GM19328 (cell line): Measurements from ENCODE around the gene SHLD2.
"Not testable (repeated sequence)": the region's sequence is repeated elsewhere in the genome, so short reads cannot be mapped to it uniquely, and the experiment has no call there.

ENCODE experiments used
- ATAC-seq: cut with Tn5 transposase; IDR thresholded peaks from one replicate; pipeline ENCODE4 v1.9.1; 2021; ENCODE audit warnings: mild to moderate bottlenecking, moderate library complexity; ENCODE audit not compliant: unreplicated experiment

The SHLD2 gene, protein sequence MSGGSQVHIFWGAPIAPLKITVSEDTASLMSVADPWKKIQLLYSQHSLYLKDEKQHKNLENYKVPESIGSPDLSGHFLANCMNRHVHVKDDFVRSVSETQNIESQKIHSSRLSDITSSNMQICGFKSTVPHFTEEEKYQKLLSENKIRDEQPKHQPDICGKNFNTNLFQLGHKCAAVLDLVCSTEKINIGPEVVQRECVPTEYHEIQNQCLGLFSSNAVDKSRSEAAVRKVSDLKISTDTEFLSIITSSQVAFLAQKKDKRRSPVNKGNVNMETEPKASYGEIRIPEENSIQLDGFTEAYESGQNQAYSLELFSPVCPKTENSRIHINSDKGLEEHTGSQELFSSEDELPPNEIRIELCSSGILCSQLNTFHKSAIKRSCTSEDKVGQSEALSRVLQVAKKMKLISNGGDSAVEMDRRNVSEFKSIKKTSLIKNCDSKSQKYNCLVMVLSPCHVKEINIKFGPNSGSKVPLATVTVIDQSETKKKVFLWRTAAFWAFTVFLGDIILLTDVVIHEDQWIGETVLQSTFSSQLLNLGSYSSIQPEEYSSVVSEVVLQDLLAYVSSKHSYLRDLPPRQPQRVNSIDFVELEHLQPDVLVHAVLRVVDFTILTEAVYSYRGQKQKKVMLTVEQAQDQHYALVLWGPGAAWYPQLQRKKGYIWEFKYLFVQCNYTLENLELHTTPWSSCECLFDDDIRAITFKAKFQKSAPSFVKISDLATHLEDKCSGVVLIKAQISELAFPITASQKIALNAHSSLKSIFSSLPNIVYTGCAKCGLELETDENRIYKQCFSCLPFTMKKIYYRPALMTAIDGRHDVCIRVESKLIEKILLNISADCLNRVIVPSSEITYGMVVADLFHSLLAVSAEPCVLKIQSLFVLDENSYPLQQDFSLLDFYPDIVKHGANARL

DNA sequence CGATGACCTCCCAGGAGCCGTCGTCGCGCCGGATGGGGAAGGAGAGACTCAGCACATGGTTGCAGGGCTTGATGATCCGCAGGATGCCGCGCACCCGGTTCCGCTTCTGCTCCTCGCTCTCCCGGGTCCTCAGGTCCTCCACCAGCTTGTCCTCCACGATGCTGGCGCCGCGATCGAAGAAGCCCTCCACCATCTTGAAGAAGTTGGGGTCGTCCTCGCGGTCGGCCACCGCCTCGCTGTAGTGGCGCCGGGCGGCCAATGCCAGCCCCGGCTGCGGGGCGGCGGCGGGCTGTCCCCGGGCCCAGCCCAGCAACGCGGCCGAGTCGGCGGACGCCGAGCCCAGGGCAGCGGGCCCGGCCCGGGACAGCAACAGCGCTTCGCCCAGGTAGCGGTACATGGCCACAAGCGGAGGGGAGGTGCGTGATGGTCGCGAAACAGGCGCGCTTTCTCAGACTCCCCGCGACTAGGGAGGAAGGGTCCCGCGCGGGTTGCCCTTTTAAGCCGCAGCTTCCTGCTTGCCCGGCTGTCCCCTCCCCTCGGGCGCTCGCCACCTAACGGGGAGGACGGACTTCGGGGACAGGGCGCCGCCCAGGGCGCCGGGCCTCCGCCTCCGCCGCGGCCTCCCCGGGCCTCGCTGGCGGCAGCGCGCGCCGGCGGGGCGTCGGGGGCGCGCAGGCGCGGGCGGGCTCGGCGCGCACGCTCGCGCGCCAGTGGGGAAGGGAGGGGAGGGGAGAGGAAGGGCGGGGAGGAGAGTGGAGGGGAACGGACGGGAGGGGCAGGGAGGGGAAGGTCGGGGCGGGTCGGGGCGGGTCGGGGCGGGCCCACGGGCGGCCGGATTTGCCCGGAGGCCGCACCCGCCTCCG is at the start of gene SHLD2, which contains the start of gene GLUD1:
Gene SHLD2 (plus strand): TSS at position 834 of the 863 bp plus-strand sequence. CDS start 56,149 bp downstream, outside the sequence.
Gene GLUD1 (minus strand): TSS at position 471 of the 863 bp plus-strand sequence. CDS start 74 bp downstream, at position 397.
- peak; percentile 61 for ATAC-seq

DNA sequence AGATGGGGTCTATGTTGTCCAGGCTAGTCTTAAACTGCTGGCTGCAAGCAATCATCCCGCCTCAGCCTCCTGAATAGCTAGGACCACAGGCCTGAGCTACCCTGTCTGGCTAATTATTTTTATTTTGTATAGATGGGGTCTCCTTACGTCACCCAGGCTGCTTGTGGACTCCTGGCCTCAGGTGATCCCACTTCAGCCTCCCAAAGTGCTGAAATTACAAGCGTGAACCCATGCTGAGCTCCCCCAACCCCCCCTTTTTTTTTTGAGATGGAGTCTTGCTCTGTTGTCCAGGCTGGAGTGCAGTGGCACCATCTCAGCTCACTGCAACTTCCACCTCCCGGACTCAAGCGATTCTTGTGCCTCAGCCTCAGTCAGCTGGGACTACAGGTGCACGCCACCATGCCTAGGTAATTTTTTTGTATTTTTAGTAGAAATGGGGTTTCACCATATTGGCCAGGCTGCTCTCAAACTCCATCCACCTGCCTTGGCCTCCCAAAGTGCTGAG is 49.5 kb upstream of the SHLD2 start:
- ATAC-seq = no peak

- no peak for ATAC-seq
Measured at GRCh38 chr10:87053111-87053510, 41.9 kb upstream of the SHLD2 start.

DNA sequence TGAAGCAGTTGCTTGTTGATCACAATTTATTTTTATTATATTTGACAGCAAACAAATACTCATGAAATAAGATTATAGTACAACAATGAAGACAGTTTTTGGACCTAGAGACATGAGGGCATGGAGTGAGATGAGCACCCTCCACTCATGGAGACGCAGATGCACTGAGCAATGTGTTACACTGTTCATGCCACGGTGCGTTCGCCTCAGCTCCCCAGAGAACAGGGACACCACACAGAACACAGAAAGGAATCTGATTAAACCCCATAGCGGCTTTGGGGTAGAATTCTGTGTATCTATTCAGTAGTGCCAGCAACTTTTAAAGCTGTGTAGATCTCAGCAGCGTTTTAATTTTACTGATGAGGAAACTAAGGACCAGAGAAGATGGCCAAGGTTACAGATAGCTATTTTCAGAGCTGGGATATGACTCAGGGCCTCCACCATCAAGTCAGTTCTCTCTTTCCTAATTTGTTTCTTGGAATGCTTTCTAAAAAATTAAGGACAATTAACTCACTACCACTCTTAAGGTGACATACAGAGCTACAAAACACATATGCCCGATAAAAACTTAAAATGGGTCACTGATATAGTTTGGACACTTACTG is 41.3 kb upstream of the SHLD2 start:
- no peak for ATAC-seq

- ATAC-seq = no peak
Measured at GRCh38 chr10:87054373-87055295, 40.4 kb upstream of the SHLD2 start.

DNA sequence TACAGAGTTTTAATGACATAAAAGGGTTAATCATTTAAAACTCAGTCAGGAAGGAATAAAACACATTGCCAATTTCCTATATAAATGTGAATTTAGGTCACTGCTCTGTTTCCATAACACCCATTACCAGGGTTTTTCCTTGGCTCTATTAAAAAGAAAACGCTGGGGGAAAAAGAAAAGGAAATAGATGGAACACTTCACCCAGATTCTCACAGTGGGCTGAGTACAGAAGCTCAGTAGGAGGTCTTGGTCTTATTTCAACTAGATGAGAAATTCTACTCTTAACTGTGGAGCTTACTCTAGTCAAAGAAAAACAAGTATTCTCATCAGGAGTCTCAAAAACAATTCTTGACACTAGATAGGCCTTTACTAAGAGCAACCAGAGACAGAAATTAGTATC is 36.8 kb upstream of the SHLD2 start:
- ATAC-seq = no peak

GRCh38 chr10:87059401-87059800 is 35.6 kb upstream of the SHLD2 start:
- no peak for ATAC-seq

DNA sequence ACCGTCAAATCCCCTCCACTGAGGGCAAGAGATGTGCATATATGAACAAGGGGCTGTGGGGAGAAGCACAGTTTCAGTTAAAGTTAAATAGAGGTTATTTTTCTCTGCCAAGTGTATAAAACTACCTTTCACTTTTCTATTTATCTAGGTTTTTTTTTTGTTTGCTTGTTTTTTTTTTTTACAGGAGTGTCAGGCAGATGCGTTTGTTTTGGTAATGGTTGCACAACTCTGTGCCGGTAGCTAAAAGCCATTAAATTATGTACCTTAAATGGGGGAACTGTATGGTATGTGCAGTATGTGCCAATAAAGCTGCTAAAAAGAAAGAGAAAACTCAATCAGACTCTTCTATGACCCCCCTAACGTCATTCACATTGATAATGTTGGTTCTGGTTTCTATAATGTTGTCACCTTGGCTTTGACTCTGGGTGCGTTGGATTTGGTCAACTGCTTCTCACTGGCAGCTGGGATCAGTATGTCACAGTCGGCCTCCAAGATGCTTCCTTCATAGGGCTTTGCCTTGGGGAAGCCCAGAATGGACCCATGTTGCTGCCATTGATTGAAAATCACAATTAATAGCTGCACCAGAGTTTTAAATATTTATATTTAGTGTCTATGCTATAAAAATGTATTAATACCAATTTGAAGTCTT is 34.6 kb upstream of the SHLD2 start:
- ATAC-seq = no peak

GRCh38 chr10:87064651-87065050 is 30.4 kb upstream of the SHLD2 start:
- no peak for ATAC-seq

DNA sequence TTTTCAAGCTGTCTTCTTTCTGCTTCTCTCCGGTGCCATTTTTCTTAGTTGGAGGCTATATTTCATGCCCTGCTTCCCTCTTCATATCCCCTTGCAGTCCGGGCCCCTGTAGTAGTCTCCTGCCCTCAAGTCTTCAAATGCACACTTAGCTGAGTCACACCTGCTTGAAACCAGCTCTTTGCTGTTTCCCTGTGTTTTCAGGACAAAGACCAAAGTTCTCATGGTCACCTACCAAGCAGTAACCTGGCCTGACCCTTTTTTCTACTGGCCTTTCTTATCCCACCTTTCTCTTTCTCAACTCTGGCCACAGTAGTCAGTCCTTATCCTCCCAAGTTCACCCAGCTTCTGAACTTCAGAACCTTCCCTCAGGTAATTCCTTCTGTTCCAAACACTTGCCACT is 28.8 kb upstream of the SHLD2 start:
- ATAC-seq = no peak

DNA sequence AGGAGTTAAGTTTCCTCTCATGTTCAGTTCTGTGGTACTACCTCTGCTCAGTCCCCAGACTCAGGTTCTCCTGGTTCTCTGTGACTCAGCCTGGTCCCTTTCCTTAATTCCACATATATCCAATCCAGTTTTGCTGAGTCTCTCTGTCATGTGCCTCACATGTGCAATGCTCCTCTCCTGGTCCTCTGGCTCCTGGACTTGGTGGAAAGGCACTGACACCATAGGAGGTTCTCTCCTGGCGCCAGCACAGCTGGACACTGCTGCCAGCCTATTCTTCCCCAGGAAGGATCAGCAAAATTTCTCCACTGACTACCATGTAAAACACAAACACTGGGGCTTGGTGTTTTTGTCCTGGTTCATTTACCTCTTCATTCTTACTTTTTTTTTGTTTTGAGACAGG is 28.1 kb upstream of the SHLD2 start:
- no peak for ATAC-seq

- ATAC-seq = no peak
Measured at GRCh38 chr10:87068281-87068680, 26.7 kb upstream of the SHLD2 start.

- ATAC-seq = no peak
Measured at GRCh38 chr10:87072449-87072848, 22.6 kb upstream of the SHLD2 start.

DNA sequence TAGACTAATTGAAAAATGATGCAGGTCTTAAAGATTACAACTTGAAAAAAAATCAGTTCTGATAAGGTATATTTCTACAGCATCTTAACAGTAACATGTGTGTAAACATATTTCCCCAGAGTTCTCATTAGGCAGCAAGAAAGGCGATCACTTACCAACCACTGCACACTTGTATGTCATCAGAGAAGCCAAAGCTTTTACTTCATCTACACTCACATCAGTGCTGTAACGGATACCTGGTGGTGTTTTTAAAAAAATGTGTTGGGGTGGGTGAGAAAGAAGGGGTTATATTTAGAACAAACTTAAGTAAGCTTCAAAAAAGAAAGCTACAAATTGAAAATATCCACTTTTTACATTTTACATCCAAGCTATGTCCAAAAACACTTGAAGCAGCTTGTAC is 18.6 kb upstream of the SHLD2 start:
- ATAC-seq = not testable (repeated sequence)

DNA sequence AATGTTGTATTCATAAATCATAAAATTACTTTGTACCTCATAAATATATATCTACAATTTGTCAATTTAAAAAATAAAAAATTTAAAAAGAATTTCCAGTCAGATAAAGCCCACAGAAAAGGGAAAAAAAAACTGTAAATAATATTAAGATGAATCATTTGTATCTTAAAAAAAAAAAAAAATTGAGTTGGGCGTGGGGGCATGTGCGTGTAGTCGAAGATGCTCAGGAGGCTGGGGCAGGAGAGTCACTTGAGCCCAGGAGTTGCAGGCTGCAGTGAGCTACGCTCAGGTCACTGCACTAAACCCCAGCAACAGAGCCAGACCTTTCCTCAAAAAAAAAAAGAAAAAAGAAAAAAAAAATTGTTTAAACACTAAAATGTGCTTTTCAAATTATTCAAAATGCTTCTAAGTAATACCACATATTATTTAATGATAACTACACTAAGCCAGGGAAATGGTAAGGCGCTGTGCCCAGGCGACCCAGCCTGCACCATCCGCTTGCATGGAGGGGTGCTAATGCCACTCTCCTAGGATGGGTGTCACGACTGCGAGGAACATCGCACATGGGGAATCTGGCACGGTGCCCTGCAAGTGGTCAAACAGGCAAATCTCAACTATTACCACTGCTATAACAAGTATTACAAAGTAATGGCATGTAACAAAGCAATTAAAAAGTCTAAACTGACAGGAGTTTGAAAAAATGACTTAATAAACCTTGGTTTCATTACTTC is 15.7 kb upstream of the SHLD2 start:
- ATAC-seq = no peak

- not testable (repeated sequence) for ATAC-seq
Measured at GRCh38 chr10:87080621-87081020, 14.4 kb upstream of the SHLD2 start.

- not testable (repeated sequence) for ATAC-seq
Measured at GRCh38 chr10:87081574-87081973, 13.4 kb upstream of the SHLD2 start.

DNA sequence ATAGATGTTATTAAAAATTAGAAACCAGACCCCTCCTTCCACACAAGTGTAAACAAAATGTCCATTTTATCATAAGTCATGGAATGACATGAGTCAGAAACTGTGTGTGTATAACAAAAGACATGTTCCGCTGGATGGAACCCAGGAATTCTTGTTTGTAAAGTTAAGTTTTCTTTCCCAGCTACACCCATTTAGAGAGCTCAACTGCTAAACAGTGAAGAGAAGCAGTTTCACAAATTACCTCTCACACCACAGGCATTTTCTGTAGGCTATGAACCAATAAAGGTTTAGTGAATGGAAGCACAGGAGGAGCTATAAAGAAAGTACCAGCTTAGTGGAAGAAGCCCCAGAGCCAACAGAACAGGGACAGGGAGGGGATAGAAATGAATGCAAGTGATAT is 12.8 kb upstream of the SHLD2 start:
- ATAC-seq = not testable (repeated sequence)
